HepG2 (cell line): Measurements from ENCODE around the gene GATD1. TPM values are rescaled to one million over a fixed set of nuclear protein-coding genes. Genes with fewer than 3 reads are reported as not detected.

Experiments
- ATAC-seq: fragments of 200-7000 bp; cut with Tn5 transposase; 3 replicates; pipeline ENCODE4 v1.9.1; 2020; ENCODE audit warnings: mild to moderate bottlenecking, moderate library complexity
- BruUV-seq: library from RNA; stranded (reverse); fragments of 400-500 nt; replicated peaks from 2 replicates; lab custom pipeline; 2021; lab: Mats Ljungman, UMichigan
- CTCF ChIA-PET: fragments of 300-600 bp; formaldehyde crosslinking; extraction: SDS; loops from one replicate; lab custom pipeline; 2021; ENCODE audit warnings: low total read pairs, inconsistent platforms, low intra/inter-chr PET ratio; lab: Yijun Ruan, JAX
- POLR2A ChIA-PET: fragments of 350-600 bp; sonication (Branson Sonifier 250); formaldehyde crosslinking; loops from one replicate; lab custom pipeline; 2020; ENCODE audit warnings: antibody characterized with exemption, inconsistent platforms; lab: Yijun Ruan, JAX
- DNase-seq: peaks from one replicate; pipeline ENCODE4 v3.0.0-alpha.2; 2015; ENCODE audit warnings: low spot score
- FAIRE-seq: peaks from 3 replicates; lab custom pipeline; 2011; peaks lifted over from hg19 to GRCh38; lab: Jason Lieb, UNC
- H2AFZ ChIP-seq: one replicate; pipeline ENCODE4 v1.6.1; 2011; ENCODE audit warnings: low read length, inconsistent platforms
- H3K27ac ChIP-seq: fragments of 300-600 bp; 3 replicates; pipeline ENCODE4 v1.8.0; 2011; ENCODE audit warnings: mixed run types, mild to moderate bottlenecking, mixed read lengths, low read length, inconsistent platforms; ENCODE audit not compliant: insufficient read depth; ENCODE audit errors: extremely low read length
- H3K27me3 ChIP-seq, 2 experiments: fragments of 200-600 bp in 1 of 2; 2 replicates in 1 of 2; 3 replicates in 1 of 2; pipeline versions ENCODE4 v1.6.0 to v1.8.0; 2011; ENCODE audit warnings: low read length in 2 of 2, mild to moderate bottlenecking in 2 of 2, moderate library complexity in 2 of 2, inconsistent platforms in 1 of 2; ENCODE audit not compliant: insufficient read depth in 2 of 2, control insufficient read depth in 1 of 2
- H3K36me3 ChIP-seq, 2 experiments: fragments of 200-600 bp in 1 of 2; replicated peaks in 1 of 2; 2 replicates in 1 of 2; 3 replicates in 1 of 2; pipeline versions ENCODE4 v1.5.1 to v1.8.0; 2011; ENCODE audit warnings: low read length in 2 of 2, inconsistent platforms in 1 of 2; ENCODE audit not compliant: insufficient read depth in 2 of 2, control insufficient read depth in 1 of 2
- H3K4me1 ChIP-seq: 2 replicates; pipeline ENCODE4 v1.5.1; 2012; ENCODE audit warnings: low read length, inconsistent platforms; ENCODE audit not compliant: insufficient read depth
- H3K4me2 ChIP-seq: 2 replicates; pipeline ENCODE4 v1.6.0; 2011; ENCODE audit warnings: low read depth, low read length, inconsistent platforms
- H3K4me3 ChIP-seq, 3 experiments: fragments of 200-600 bp in 1 of 3; sonication (generic), shearing (Covaris generic) in 1 of 3; replicated peaks in 1 of 3; 2 replicates each; pipeline ENCODE4 v1.5.1; 2011 to 2016; ENCODE audit warnings: low read length in 3 of 3, inconsistent platforms in 2 of 3, low read depth in 2 of 3, mild to moderate bottlenecking in 2 of 3, control low read depth in 1 of 3, mixed read lengths in 1 of 3; ENCODE audit not compliant: insufficient read depth in 1 of 3
- H3K79me2 ChIP-seq: one replicate; pipeline ENCODE4 v1.6.1; 2011; ENCODE audit warnings: low read length, inconsistent platforms; ENCODE audit not compliant: insufficient read depth
- H3K9ac ChIP-seq: 2 replicates; pipeline ENCODE4 v1.6.0; 2011; ENCODE audit warnings: mild to moderate bottlenecking, low read depth, low read length, inconsistent platforms; ENCODE audit not compliant: insufficient read depth
- H3K9me3 ChIP-seq: 2 replicates; pipeline ENCODE4 v1.5.1; 2012; ENCODE audit warnings: mild to moderate bottlenecking, low read length
- H4K20me1 ChIP-seq: 2 replicates; pipeline ENCODE4 v1.6.0; 2011; ENCODE audit warnings: inconsistent platforms, mild to moderate bottlenecking, low read length, moderate library complexity; ENCODE audit not compliant: insufficient read depth
- HIC2 ChIP-seq: sonication (generic); formaldehyde crosslinking; IDR thresholded peaks from 2 replicates; pipeline ENCODE4 v1.9.0; 2022; ENCODE audit warnings: low read depth, missing genetic modification reagents
- KAT8 ChIP-seq: IDR thresholded peaks from 2 replicates; pipeline ENCODE4 v1.6.1; 2016; ENCODE audit warnings: missing genetic modification reagents, missing compliant biosample characterization
- TAF1 ChIP-seq: sonication (generic); formaldehyde crosslinking; IDR thresholded peaks from 2 replicates; pipeline ENCODE4 v1.4.0; 2020; ENCODE audit warnings: missing genetic modification reagents
- ZNF143 ChIP-seq: sonication (generic); formaldehyde crosslinking; IDR thresholded peaks from 2 replicates; pipeline ENCODE4 v1.4.0; 2020; ENCODE audit warnings: missing genetic modification reagents
- ZNF20 ChIP-seq: sonication (generic); formaldehyde crosslinking; IDR thresholded peaks from 2 replicates; pipeline ENCODE4 v1.4.0; 2020; ENCODE audit warnings: mild to moderate bottlenecking, moderate library complexity, missing genetic modification reagents
- ZSCAN22 ChIP-seq: sonication (generic); formaldehyde crosslinking; IDR thresholded peaks from 2 replicates; pipeline ENCODE4 v1.4.0; 2020; ENCODE audit warnings: mild to moderate bottlenecking, missing genetic modification reagents
- WGBS: methylation state at CpG from one replicate; pipeline ENCODE4 v1.1.6; 2017; ENCODE audit warnings: low lambda C conversion rate; 5-methylcytosine and 5-hydroxymethylcytosine counted together
- in situ Hi-C: cut with HindIII; loops from 2 replicates; pipeline ENCODE4 v1.10.0; 2017; ENCODE audit warnings: low pct_unique_long_range_greater_than_20kb; ENCODE audit not compliant: extremely low pct_ligation_motif_present
- intact Hi-C: fragments of 100-400 bp; cut with micrococcal nuclease; formaldehyde crosslinking; loops from one replicate; pipeline ENCODE4 v1.10.0; 2022; ENCODE audit not compliant: unreplicated experiment
- polyA plus RNA-seq, 8 experiments: library from polyadenylated mRNA; depleted of rRNA in 3 of 8; stranded (reverse) in 7 of 8; unstranded in 1 of 8; fragments of >200 nt; fragmentation: Illumina TruSeq in 4 of 8; extraction: Trizol in 4 of 8; gene quantifications; 2 replicates each; pipeline versions ENCODE4 v1.2.1 to v1.2.3, GENCODE V29; 2011 to 2016; ENCODE audit warnings: low read depth in 4 of 8, missing spikeins in 1 of 8, mixed read lengths in 1 of 8; ENCODE audit not compliant: insufficient read depth in 1 of 8
- total RNA-seq, 5 experiments: library from RNA; depleted of rRNA; stranded (reverse); fragments of >200 nt; fragmentation: Illumina TruSeq; extraction: Trizol; gene quantifications; 2 replicates each; pipeline ENCODE4 v1.2.3, GENCODE V29; 2016; ENCODE audit warnings: low read depth in 1 of 5
- TF ChIP-seq, protein P1 (sequence below): sonication (generic); formaldehyde crosslinking; IDR thresholded peaks from 2 replicates; pipeline ENCODE4 v1.5.0; 2020; ENCODE audit warnings: missing genetic modification reagents

GATD1 gene
- total and polyA plus RNA-seq, 2 of the 13 experiments (the other 11 are each of a cell fraction or from before 2014, with no cell fraction given): 31.3 to 60.5 TPM

DNA sequence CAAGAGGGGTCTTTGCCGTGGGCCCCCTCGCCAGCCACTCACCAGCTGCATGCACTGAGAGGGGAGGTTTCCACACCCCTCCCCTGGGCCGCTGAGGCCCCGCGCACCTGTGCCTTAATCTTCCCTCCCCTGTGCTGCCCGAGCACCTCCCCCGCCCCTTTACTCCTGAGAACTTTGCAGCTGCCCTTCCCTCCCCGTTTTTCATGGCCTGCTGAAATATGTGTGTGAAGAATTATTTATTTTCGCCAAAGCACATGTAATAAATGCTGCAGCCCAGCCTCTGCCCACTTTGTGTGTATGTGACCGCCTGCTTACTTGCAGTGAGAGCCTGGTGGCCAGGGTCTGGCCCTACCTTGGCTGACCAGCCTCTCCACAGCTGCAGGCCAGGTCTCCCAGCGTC is 47.7 kb upstream of the GATD1 start:
- in situ Hi-C loops: no loop called here
- H3K9me3 ChIP-seq: no peaks in the 10 kb centered on the region
- peaks cover 8 to 22% of the 10 kb centered on the region in 2 experiments; a peak in 4 of 5 replicates for H3K36me3 ChIP-seq
- H3K27ac ChIP-seq: no peak overlapping the region
- peaks cover 20% of the 10 kb centered on the region for H4K20me1 ChIP-seq
- no peak for ATAC-seq
- WGBS: 90% methylated on average over 9 of the region's 11 CpGs
- H3K4me2 ChIP-seq: no peak overlapping the region
- no TSS peak for BruUV-seq
- peaks cover 60% of the 10 kb centered on the region for H3K4me1 ChIP-seq
- intact Hi-C loops: no loop called here
- DNase-seq: no peak
- H3K4me3 ChIP-seq: no peak overlapping the region
- POLR2A ChIA-PET: interaction anchor here (1.1 to 11.6 kb wide), 3 partner anchors 16 to 118 kb away, joined by 3 to 141 read pairs (median 5); partner anchors contain the start of genes EPS8L2, POLR2L, RPLP2 and TSPAN4
- no peaks in the 10 kb centered on the region; a peak in 1 of 5 replicates for H3K27me3 ChIP-seq
- H3K79me2 ChIP-seq: peaks cover 20% of the 10 kb centered on the region
- no peak for TF ChIP-seq ZNF143 (CRISPR knock-in tag)
- TF ChIP-seq TAF1 (CRISPR knock-in tag): no peak
- TF ChIP-seq, protein P1, sequence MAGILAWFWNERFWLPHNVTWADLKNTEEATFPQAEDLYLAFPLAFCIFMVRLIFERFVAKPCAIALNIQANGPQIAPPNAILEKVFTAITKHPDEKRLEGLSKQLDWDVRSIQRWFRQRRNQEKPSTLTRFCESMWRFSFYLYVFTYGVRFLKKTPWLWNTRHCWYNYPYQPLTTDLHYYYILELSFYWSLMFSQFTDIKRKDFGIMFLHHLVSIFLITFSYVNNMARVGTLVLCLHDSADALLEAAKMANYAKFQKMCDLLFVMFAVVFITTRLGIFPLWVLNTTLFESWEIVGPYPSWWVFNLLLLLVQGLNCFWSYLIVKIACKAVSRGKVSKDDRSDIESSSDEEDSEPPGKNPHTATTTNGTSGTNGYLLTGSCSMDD (CRISPR knock-in tag): no peak
- TF ChIP-seq KAT8 (CRISPR knock-in tag): no peak
- TF ChIP-seq ZSCAN22 (CRISPR knock-in tag): no peak
- no peak for TF ChIP-seq ZNF20 (CRISPR knock-in tag)
- TF ChIP-seq HIC2 (CRISPR knock-in tag): no peak
- CTCF ChIA-PET: no interaction called here
- no peak overlapping the region for H2AFZ ChIP-seq
- H3K9ac ChIP-seq: no peak overlapping the region
- FAIRE-seq: no peak
